Progenitor cell of endocrine pancreas (in vitro differentiated cells): Measurements from ENCODE around the gene PCNX4. TPM values are rescaled to one million over a fixed set of nuclear protein-coding genes. Genes with fewer than 3 reads are reported as not detected.

Experiments used
- DNase-seq: peaks from one replicate; pipeline ENCODE4 v3.0.0; 2021; ENCODE audit warnings: low spot score; ENCODE audit not compliant: unreplicated experiment
- H3K27ac Mint-ChIP-seq: 2 replicates; pipeline ENCODE4 v1.8.0; 2021; ENCODE audit warnings: mild to moderate bottlenecking, moderate library complexity, mixed read lengths
- H3K27me3 Mint-ChIP-seq: 2 replicates; pipeline ENCODE4 v1.8.0; 2021; ENCODE audit warnings: mixed read lengths
- H3K36me3 Mint-ChIP-seq: 2 replicates; pipeline ENCODE4 v1.8.0; 2022; ENCODE audit warnings: mixed read lengths; ENCODE audit not compliant: insufficient read depth
- H3K4me1 Mint-ChIP-seq: 2 replicates; pipeline ENCODE4 v1.8.0; 2021; ENCODE audit warnings: low read depth, mixed read lengths
- H3K4me3 Mint-ChIP-seq: 2 replicates; pipeline ENCODE4 v1.8.0; 2021; ENCODE audit warnings: low read depth, mild to moderate bottlenecking, moderate library complexity, mixed read lengths
- H3K9me3 Mint-ChIP-seq: 2 replicates; pipeline ENCODE4 v1.8.0; 2021; ENCODE audit warnings: low read depth, mixed read lengths
- CTCF ChIP-seq: fragments of 200-600 bp; sonication (generic); IDR thresholded peaks from one replicate; pipeline ENCODE4 v1.5.0; 2021; ENCODE audit warnings: antibody characterized with exemption, mild to moderate bottlenecking; ENCODE audit not compliant: unreplicated experiment
- total RNA-seq: library from RNA; stranded (reverse); gene quantifications from 2 replicates; pipeline ENCODE4 v1.2.1, GENCODE V29; 2021

PCNX4 gene
- total RNA-seq, 1 donor from 2014 or later: 85.2 TPM

GRCh38 chr14:60212503-60213371, 121.0 kb downstream of the PCNX4 start:
- no peaks in the 10 kb centered on the region for H3K36me3 Mint-ChIP-seq
- no peaks in the 10 kb centered on the region for H3K9me3 Mint-ChIP-seq
- H3K4me1 Mint-ChIP-seq: no peaks in the 10 kb centered on the region
- peaks cover 3% of the 10 kb centered on the region for H3K27me3 Mint-ChIP-seq
- no peak for DNase-seq
- H3K4me3 Mint-ChIP-seq: no peak overlapping the region
- no peak overlapping the region for H3K27ac Mint-ChIP-seq
- no peak for TF ChIP-seq CTCF

DNA sequence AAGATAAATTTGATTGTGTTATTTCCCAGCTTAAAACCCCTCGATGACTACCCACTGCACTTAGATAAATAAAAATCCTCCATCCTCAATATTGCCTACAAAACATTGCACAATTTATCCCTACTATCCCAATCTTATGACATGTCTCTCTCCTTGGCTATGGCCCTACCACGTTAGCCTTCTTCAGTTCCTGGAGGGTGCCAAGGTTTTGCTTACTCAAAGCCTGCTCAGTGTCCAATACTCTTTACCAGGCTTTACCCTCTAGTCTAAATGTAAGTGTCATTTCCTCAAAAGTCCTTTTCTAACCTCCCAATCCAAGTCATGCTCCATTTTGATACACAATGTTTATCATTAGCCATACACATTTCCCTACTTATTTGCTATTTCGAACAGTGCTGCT, 122.3 kb downstream of the PCNX4 start:
- H3K4me1 Mint-ChIP-seq: no peaks in the 10 kb centered on the region
- H3K27me3 Mint-ChIP-seq: peaks cover 3% of the 10 kb centered on the region
- no peak for TF ChIP-seq CTCF
- H3K36me3 Mint-ChIP-seq: no peaks in the 10 kb centered on the region
- H3K27ac Mint-ChIP-seq: no peak overlapping the region
- no peak for DNase-seq
- H3K9me3 Mint-ChIP-seq: no peaks in the 10 kb centered on the region
- no peak overlapping the region for H3K4me3 Mint-ChIP-seq

DNA sequence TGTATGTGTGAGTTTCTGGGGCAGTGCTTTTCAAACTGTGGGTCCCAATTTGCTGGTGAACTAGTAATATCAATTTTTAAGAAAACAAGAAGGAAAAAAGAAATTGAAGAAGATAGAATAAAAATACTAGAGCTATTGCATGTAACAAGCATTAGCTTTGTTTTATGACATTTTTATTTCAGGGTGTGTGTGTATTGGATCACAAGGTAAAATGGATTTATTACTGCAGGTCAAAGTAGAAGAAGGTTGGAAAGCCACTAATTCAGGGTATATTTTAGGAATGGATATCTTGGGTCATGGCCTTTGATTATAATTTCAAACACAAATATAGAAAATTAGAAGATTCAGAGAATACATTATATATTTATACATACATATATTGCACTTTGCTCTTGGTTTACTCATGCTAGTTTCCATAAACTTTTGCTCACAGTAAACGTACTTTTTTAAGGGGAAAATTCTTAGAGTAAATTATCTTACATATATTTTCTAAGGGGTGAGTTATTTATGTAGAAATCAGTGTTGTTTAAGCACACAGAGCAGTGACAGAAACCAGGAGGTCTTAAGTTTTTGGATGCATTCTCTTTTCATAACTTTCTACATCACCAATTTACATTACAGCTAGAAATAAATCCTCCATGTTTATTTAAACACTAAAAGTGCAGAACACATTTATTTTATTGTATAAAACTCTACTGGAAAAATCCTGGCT, 122.8 kb downstream of the PCNX4 start:
- no peaks in the 10 kb centered on the region for H3K9me3 Mint-ChIP-seq

DNA sequence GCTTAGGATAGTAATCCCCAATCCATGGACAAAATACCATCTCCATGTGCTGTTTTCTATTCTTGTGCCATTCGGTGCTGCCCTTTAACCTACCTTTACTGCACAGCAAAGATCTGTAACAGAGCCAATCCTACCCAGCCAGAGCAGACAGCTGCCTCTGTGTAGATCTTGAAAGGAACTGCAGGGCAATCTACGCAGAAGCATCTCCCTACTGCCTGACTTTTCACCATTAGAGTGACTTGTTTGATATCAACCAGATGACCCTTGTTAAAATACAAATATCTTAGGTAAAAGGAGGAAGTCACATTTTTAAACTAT, 123.4 kb downstream of the PCNX4 start:
- H3K9me3 Mint-ChIP-seq: no peaks in the 10 kb centered on the region
- no peak overlapping the region for H3K27ac Mint-ChIP-seq
- no peaks in the 10 kb centered on the region for H3K4me1 Mint-ChIP-seq
- H3K4me3 Mint-ChIP-seq: no peak overlapping the region
- no peak for TF ChIP-seq CTCF
- no peak for DNase-seq
- no peaks in the 10 kb centered on the region for H3K36me3 Mint-ChIP-seq
- H3K27me3 Mint-ChIP-seq: peaks cover 3% of the 10 kb centered on the region

More for the DNA sequence above, 122.8 kb downstream of the PCNX4 start:
- no peaks in the 10 kb centered on the region for H3K4me1 Mint-ChIP-seq
- no peaks in the 10 kb centered on the region for H3K36me3 Mint-ChIP-seq
- H3K27ac Mint-ChIP-seq: no peak overlapping the region
- peaks cover 3% of the 10 kb centered on the region for H3K27me3 Mint-ChIP-seq
- H3K4me3 Mint-ChIP-seq: no peak overlapping the region
- DNase-seq: no peak
- TF ChIP-seq CTCF: no peak

DNA sequence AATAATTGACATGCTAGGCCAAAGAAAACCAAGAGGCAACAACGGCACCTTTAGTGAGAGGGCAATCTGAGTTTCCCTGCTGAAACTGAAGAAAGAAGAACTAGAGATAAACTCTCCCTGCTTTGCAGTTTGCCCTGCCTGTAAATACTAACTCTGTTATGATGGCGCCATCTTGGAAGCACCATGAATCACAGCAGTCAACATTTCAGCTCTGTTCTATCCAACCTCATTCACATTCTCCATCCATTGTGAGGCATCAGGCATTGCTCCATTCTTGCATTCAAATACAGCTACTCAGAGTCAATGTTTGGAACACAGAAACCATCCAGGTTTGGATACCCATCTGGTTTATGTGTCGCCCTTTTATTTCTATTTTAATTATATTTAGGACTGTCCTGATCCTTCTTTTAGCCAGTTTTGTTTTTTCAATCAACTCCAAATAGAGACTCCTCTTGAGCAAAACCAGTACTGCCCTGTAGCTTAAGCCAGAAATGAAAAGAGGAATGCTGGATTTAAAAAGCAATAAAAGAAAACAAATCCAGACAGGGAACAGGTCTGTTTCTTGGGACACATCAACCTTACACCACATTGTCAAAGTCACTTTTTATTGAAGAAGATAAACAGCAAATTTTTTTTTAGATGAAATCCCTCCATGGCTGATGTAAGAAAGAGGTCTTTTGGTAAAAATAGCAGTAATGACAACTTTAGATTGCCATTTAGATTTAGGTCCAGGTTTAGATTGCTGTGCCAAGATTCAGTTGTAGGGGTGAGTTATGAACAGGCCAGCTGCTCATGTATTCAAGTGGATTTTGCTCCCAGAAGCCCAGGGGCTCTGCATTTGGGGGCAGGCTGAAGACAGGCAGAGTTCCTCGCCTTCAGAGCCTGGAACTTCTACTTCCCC, 124.0 kb downstream of the PCNX4 start:
- no peak for DNase-seq
- TF ChIP-seq CTCF: no peak
- peaks cover 3% of the 10 kb centered on the region for H3K27me3 Mint-ChIP-seq
- H3K36me3 Mint-ChIP-seq: no peaks in the 10 kb centered on the region
- H3K27ac Mint-ChIP-seq: no peak overlapping the region
- H3K4me3 Mint-ChIP-seq: no peak overlapping the region
- peaks cover 5% of the 10 kb centered on the region for H3K4me1 Mint-ChIP-seq
- H3K9me3 Mint-ChIP-seq: no peaks in the 10 kb centered on the region
